GM12873 (cell line): ENCODE results near the gene TGFBR3.

ENCODE experiments used
- CTCF ChIP-seq: IDR thresholded peaks from 2 replicates; pipeline ENCODE4 v1.5.1; 2012; ENCODE audit warnings: low read depth, mild to moderate bottlenecking, moderate library complexity, low read length, control low read depth; ENCODE audit not compliant: insufficient read depth; ENCODE audit errors: missing control alignments

Gene TGFBR3

GRCh38 chr1:91687452-91687851 is 198.5 kb downstream of the TGFBR3 start:
- no peak for TF ChIP-seq CTCF

GRCh38 chr1:91685994-91686393 is 200.0 kb downstream of the TGFBR3 start:
- no peak for TF ChIP-seq CTCF

DNA sequence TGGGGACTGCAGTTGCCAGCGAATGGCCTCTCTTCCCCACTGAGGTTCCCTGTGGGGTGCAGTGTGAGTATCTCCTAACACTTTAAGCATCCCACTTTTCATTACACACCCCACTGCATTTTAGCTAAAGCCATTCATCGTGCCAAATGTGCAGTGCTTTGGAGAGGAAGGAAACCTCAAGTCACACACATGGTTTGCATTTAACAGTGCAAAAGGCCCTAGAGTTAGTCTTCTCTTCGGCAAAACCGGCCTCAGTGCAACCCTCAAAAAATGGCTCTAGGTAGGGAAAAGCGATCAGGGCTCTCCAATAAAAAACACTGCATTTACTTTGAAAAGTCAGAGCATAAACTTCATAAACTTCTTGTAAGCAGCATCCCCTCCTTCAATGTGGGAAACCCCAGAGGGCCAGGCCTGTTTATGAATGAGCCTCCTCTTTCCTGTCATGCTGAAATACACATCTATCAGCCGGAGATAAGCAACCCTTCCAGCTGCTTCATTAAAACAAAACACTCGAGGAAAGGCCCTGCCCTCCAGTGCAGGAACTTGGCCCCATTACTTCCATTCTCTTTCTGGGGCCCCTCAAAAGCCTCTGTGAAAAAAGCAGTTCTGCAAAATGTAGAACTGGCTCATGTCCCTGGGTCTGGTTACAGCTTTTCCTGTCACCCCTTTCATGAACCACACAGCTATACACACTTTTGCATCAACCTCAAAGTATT is 201.3 kb downstream of the TGFBR3 start:
- no peak for TF ChIP-seq CTCF

- TF ChIP-seq CTCF = no peak
These were observed 202.4 kb downstream of the TGFBR3 start for GRCh38 chr1:91683598-91683951.

- TF ChIP-seq CTCF = no peak
These were observed 202.9 kb downstream of the TGFBR3 start for GRCh38 chr1:91682882-91683597.

DNA sequence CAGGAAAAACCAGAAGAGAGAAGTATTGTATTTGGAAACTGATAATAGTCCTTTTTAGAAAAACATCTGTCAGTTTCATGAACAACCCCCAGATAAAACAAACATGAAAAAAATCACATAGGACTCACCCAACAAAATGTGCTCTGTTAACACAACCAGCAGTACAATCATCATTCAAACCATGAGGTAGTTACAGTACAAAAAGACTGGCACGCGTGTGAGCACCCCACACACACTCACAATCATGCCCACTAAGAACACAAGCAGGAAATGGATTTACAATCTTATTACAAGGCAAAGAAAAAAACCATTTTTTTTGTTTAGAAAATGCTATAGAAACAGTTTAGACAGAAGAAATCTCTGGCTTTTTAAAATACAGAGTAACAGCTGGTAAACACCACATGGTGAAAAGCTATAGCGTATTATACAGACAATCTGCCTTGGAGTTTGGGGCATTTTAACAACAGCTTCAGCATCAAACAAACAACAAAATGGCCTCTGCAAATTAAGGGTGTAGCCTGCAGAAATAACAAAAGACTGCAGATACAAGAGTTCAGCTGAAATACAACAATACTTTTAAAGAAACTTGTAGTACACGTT is 205.3 kb downstream of the TGFBR3 start:
- TF ChIP-seq CTCF = no peak

GRCh38 chr1:91679446-91679845 is 206.5 kb downstream of the TGFBR3 start:
- TF ChIP-seq CTCF = no peak
